Activated CD8-positive, alpha-beta memory T cell treated with anti-CD3 and anti-CD28 coated beads for 48 hours (primary cell): ENCODE measurements around the gene JPT1.
"Not testable (repeated sequence)": the region's sequence is repeated elsewhere in the genome, so short reads cannot be mapped to it uniquely, and the experiment has no call there.

ENCODE experiments used
- DNase-seq, 3 experiments: peaks; one replicate each; pipeline ENCODE4 v3.0.0-alpha.2; 2020; ENCODE audit warnings: low read depth in 2 of 3, low spot score in 2 of 3

The JPT1 gene

DNA sequence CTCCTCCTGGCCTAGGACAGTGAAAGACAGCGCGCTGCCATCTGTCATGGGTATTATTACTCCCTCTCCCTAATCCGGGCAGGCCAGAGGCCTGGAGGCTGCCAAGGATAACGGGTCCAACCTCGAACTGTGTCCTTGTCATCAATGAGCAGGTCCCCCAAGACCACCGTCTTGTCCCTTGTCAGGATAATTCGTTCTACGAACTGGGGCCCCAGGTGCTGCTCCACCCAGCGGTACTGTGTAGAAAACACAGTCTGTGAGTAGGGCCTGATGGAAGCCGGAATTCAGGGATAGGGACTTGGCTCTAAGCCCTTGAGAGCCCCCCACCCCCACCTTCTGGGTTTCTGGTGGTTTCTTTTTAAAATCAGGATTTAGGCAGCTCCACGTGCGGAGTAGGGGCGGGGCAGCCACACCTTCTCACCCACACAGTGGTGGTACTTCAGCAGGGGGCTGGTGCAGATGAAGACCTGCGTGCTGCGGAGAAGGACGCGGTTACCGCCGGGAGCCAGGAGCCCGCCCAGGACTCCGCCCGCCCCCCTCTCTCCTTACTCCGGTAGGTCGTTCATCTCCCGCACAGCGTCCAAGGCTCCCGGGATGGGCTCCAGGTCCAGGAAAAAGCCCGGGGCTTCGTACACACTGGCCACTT is 23.6 kb downstream of the JPT1 start:
- DNase-seq, result peak in 2 of 3 experiments; percentile 29 to 45

DNA sequence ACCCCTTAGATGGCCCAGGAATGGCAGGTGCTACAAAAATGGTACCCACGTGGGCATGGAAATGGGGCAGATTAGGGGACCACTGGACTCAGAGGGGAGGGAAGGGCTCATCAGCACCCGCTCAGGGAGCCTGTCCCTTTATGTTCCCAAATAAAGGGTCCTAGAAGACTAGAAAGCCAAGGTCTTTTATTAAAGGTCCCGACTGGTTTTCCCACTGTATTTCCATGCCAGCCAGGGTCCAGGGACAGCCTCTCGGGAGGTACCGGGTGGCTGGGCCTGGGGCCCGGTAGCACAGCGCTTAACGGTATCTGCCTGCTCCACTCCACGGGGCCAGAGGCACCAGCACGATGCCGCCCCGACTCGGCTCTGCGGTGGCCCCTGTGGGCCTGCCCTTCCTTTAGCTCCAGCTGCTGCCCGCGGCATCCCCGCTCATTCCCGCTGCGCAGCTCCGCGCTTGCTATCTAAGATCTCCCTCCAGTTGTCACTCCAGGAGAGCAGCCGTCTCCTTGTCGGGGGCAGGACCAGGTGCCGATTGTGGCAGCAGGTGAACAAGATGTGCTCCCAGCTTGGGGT is 24.2 kb downstream of the JPT1 start:
- no peak for DNase-seq

DNA sequence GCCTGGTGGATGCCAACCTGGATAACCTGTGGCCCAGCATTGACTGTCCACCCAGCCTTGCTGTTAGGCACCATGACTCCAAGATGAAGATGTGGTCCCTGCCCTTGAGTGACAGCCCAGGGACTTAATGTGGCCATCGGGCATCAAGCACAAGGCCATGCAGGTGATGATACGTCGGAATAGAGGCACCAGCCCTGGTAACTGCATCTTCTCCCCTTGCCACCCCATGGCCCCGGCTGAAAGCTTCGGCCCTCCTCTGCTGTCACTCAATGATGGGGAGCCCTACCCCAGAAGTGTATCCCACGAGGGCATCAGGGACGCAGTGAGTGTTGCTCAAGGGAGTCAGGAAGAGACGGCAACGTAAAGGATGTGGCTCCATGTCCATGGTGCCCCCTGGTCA is 24.7 kb downstream of the JPT1 start:
- DNase-seq, result no peak

DNA sequence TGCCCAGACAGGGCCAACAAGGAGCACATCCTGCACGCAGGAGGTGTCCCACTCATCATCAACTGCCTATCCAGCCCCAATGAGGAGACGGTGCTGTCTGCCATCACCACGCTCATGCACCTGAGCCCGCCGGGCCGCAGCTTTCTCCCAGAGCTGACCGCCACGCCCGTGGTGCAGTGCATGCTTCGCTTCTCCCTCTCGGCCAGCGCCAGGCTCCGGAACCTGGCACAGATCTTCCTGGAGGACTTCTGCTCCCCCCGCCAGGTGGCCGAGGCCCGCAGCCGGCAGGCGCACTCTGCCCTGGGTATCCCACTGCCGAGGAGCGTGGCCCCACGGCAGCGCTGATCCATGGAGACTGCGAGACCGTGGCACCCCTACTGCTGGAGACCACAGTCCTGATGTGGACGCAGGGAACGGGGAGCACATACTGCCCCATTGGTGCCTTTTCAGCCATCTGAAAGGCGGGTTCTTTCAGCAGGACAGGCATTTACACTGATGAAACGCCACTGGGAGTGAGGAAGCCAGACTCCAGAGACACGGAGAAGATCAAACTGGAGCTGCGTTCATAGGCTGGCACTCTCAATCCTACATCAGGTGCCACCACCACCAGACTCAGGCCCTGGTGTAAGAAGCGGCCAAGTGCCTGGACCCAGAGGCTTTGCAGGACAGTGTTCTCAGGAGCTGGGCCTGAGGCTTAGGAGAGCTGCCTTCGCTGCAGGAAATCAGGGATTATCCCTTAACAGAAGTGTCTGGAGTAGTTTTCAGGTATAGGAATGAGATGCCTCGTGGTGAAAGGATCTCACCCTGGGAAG is 25.4 kb downstream of the JPT1 start:
- no peak for DNase-seq

DNA sequence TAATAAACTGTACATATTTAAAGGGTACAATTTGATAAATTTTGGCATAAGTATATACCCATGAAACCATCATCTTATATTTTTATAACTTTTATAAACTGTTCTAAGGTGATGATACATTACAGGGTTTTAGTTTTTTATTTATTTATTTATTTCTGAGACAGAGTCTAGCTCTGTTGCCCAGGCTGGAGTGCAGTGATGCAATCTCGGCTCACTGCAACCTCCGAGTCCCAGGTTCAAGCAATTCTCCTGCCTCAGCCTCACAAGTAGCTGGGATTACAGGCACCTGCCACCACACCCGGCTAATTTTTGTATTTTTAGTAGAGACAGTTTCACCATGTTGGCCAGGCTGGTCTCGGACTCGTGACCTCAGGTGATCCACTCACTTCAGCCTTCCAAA is 26.4 kb downstream of the JPT1 start:
- DNase-seq, result not testable (repeated sequence)

DNA sequence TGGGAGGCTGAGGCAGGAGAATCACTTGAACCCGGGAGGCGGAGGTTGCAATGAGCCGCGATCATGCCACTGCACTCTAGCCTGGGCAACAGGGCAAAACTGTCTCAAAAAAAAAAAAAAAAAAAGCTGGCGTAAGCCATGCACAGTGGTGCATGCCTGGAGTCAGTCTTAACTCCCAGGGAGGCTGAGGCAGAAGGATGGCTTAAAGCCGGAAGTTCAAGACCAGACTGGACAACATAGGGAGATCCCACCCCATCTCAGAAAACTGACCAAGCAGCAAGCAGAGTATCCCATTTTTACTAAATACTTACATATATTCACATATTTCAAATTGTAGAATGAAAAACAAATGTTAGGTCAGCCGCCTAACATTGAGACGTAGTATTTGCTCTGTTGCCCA is 27.4 kb downstream of the JPT1 start:
- no peak for DNase-seq

DNA sequence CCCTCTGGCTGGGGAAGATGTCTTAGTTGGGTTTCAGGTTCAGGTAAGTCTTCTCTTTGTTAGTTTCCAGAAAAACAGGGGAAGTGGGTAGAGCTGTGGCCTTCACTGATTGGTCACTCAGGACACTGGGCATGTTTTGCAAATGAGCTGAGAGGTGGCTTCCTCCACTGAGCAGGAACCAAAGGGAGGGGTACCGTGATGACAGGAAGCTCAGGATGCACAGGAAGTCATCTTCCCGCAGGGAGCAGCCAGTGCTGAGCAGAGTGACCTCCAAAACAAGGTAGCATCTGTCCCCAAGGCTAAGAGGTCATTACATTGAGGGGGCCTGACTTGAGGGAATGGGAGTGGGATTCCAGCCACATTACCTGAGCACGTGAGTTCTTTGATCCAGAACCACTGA is 28.3 kb downstream of the JPT1 start:
- DNase-seq, result no peak

DNA sequence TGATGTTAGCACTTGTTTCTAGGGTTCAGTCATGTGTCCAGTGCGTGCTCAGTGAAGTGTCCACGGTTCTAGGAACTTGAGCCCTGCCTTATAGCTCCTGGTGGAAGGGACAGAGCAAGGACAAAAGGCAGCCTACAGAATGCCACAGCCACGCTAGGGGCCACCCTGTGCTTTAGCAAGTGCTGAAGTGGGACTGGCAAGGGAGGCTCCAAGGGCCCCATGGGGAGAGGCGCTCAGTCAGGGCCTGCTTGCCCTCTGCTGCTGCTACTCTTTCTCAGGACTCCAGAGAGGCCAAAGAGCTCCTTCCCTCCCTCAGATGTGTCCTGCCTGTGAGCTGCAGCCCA is 29.5 kb downstream of the JPT1 start:
- no peak for DNase-seq

DNA sequence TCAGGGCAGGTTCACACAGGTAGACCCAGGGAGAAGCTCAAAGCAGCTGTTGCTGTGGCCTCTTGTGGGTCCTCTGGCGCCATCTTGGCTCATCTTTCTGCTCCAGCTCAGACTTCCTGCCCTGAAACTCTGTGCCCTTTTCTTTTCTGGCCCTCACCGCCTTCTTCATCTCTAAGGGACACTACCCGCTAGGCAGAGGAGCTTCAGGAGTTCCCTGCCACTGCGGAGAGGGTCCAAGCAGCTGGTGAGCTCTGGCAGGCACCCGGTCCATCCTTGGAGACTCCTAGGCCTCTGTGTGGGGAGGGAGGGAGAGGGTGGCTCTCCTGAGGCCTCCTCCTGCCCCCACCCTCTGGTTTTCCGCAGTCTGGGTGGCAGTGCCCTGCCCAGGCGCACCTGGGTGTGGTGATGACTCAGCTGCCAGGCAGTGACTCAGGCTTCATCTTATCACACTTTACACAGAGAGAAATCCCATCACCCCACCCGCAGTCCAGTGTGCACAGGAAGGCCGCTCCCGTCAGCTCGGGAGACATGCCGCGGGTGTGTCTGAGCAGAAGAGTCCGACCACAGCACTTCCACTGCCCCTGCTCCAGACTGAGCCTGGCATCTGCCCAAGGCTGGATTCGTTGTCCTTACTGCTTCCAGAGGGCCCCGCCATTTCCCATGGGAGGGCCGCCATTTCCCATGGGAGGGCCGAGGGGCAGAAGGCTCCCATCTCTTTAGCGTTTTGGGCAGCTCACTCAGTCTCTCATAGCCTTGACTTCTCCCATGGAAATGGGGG is 30.1 kb downstream of the JPT1 start:
- peak in 1 of 3 experiments; percentile 13 for DNase-seq

DNA sequence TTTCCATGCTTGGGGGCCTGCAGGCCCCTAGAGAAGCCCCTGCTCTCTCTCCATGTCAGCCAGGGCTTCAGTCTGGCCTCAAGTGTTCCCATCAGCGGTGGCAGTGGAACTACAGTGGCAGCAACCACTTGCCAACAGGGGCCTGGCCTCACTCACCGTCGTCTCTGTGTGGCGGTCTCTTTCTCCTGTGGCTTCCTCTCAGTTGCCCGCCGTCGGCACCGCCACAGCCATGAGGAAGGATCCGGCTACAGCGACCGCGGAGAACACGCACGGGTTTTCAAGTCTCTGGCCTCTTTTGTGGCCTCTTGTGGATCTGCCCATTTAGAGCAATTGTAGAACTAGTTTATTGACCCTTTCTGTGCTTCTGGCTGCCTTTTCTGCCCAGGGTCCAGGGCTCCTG is 36.0 kb downstream of the JPT1 start:
- no peak for DNase-seq

DNA sequence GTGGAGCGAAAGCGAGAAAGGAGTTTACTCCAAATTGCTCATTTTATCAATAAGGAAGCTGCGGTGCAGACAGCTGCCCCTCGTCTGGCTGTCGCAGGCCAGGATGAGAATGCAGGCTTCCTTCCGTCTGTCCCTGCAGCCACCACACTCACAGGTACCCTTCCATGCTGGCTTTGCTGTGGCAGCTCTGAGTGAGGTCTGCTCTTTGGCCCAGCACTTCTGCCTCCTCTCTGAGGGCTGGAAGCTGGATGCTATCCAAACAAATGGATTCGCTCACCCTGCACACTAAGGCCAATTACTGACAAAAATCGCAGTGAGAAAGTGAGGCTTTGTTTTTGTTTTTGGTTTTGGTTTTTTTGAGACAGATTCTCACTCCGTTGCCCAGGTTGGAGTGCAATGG is 37.6 kb downstream of the JPT1 start:
- no peak for DNase-seq

DNA sequence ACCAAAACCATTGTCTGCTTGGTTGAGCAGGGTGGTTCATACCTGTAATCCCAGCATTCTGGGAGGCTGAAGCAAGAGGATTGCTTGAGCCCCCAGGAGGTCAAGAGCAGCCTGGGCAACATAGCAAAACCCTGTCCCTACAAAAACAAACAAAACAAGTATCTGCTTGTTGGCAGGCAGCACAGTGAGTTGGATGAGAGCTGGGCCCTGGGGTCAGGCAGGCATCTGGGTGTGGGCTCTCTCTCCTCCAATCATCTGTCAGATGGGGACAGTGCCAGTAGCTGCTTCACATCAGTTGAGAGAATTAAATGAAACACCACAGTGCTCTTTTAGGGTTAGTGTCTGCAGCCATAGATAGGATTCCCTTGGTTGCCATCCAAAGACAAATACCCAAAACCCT is 38.8 kb downstream of the JPT1 start:
- no peak for DNase-seq

DNA sequence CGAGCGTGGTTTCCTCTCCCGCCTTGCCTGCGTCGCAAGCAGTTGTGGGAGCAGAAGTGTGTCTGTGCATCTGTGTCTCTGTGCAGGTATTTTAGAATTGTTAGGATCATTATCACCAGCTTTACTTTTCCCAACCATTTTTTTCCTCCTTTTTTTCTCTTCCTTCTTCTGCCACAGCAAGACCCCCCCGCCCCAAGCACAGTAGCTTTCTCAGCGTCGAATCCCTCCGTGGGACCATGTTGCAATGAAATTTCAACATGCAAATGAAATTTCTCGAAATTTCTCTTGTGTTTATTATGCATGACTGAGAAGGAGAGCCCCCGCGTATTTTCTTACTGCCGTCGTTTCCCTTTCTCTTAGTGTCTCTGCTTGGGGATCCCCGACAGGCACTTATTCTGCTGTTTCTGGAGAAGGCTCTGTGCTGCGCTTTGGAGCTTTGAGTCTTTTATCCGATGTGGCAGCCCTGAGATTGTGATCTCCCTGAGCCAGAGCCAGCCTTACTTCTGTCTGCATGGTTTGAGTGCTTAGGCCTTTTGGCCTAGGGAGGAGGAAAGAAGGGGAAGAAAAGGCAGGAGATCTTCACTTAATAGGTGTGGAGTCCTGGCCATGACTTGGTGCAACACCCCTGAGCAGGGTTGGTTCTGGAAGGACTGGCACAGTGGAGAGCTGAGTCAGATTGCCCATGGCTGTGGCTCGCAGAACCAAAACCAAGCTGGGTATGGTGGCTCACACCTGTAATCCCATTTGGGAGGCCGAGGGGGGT is 39.6 kb downstream of the JPT1 start:
- no peak for DNase-seq

DNA sequence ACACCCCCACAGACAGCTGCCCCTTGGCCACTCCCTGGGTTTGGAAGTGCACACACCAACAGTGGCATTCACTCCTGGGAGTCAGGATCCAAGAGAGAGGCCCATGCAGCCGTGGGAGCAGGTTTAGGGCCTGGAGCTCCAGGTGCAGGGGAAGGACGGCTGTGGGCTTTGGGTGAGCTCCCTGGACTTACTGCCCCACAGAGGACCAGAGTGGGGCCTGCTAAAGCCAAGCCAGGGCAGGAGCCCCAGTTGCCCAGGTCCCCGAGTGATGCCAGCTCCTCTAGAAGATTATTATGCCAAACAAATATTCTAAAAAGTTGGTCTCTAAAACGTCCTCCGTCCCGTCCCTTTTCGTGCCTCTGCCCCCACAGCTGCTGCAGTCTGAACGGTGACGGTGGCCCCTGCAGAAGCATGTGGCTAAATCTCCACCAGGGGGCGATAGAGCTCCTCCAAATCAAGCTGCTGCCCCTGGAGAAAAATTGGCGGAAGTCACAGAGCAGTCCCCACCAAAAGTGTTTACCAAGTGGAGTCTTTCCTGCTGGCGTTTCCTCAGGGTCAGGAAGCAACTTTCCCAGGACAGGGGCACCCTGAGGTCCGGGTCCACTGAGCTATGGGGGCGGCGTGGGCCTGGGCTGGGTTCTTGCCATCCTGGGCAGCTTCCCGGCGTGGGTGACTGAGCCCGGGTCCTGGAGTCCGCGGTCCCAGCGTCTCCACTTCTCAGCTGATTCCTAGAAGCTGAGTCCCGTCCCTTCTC is 40.3 kb downstream of the JPT1 start:
- DNase-seq, result peak; percentile 72 to 88 (median 84)

DNA sequence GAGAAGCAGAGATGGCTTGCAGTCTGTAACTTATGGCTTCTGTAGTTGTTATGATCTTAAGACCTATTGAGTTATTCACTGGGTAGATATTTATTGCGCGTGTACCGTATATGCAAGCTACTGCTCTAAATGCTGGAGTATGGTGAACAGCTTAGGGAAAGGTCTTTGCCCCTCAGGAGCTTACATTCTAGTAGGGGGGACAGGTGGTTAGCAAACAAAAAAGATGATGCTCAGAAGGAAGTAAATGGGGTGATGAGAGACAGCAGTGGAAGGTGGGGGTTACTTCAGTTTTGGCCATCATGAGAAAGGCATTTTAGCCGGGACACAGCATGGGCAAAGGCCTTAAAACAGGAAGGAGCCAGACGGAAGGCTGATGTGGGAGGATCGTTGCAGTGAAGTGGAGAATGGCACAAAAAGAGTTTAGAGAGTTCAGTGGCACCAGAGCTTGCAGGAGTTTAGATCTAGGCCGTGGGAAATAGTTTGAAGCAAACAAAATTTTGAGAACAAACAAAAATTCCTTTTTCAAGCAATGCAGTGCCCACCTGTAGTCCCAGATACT is 42.5 kb downstream of the JPT1 start:
- DNase-seq, result no peak

DNA sequence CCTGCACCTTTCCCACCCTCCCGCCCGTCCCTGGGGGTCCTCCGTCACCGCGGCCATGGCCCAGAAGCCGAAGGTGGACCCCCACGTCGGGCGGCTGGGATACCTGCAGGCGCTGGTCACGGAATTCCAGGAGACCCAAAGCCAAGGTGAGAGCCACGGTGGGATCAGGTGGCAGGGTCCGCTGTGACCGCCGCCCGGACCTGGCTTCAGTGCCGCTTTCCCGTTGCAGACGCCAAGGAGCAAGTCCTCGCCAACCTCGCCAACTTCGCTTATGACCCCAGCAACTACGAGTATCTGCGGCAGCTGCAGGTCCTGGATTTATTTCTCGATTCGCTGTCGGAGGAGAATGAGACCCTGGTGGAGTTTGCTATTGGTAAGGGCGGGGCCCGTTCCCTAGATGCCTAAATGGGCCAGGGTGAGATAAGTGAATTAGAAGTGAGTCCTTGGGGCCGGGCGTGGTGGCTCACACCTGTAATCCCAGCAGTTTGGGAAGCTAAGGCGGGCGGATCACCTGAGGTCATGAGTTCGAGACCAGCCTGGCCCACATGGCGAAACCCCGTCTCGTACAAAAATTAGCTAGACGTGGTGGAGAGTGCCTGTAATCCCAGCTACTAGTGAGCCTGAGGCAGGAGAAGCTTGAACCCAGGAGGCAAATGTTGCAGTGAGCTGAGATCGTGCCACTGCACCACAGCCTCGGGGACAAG is 43.9 kb downstream of the JPT1 start:
- DNase-seq, result no peak

DNA sequence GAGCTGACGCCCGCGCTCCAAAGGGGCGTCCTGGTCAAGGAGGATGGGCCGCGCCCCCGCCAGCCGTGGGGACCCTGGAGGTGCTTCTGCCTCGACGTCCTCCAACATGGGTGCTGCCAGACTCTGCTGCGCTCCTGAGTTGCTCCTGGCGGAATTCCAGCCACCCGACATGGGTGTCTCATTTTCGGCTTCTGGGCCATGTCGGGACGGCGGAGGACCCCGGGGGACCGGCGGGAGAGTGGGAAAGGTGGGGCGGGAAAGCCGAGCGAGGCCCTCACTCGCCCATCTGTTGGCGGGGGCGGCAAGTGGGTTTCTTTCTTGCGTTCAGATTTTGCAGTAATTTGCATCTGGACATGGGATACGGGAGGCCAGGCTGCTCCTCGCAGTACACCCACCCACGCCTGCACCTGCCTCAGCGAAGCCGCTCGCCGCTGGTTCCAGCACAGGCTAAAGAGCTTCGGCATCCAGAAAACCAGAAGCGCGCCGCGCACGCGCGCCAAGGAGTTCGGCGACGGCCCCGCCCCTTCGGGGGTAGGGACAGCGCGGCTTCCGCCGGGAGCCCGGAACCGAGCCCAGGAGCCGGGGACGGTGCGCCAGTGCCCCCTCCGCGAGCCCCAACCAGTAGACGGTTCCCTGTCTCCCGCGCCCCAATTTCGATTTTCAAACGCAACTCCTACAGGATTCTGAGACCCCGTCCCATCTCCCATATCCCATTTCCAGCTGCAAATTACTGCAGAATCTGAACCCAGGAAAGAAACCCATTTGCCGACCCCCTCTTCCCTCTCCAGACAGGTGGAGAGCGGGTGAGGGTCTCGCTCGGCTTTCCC is 44.7 kb downstream of the JPT1 start, which contains the start of gene ARMC7:
TSS of gene ARMC7 (plus strand) at position 563 of the 827 bp plus-strand sequence. CDS start 320 bp downstream, outside the sequence.
- DNase-seq, result peak in 2 of 3 experiments; percentile 82 to 85

DNA sequence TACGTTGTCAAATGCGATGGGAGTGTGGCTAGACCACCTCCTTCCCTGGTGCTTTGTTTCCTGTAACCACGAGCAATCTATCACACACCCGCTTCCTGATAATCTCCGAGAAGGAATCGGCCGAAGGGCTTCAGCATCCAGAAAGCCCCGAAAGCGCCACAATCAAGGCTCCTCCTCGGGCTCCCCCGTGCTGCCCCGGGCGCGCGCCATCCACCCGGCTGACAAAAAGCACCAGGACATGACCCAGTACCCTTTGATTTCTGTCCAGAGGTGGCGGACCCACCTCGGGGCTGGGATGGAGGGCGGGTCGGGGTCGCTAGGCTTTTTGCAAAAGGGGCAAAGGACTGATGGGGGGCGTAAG is 45.3 kb downstream of the JPT1 start:
- DNase-seq, result no peak
